Stimulated activated CD4-positive, alpha-beta T cell treated with anti-CD3 and anti-CD28 coated beads, Interleukin-2, amount 100 ng/mL, for 24 hours (primary cell): Measurements from ENCODE around the gene TLR9.
"Not testable (repeated sequence)": the region's sequence is repeated elsewhere in the genome, so short reads cannot be mapped to it uniquely, and the experiment has no call there.

Source experiments
- DNase-seq, 2 donors: peaks; one replicate each; pipeline ENCODE4 v3.0.0-alpha.2; 2020

TLR9 gene

DNA sequence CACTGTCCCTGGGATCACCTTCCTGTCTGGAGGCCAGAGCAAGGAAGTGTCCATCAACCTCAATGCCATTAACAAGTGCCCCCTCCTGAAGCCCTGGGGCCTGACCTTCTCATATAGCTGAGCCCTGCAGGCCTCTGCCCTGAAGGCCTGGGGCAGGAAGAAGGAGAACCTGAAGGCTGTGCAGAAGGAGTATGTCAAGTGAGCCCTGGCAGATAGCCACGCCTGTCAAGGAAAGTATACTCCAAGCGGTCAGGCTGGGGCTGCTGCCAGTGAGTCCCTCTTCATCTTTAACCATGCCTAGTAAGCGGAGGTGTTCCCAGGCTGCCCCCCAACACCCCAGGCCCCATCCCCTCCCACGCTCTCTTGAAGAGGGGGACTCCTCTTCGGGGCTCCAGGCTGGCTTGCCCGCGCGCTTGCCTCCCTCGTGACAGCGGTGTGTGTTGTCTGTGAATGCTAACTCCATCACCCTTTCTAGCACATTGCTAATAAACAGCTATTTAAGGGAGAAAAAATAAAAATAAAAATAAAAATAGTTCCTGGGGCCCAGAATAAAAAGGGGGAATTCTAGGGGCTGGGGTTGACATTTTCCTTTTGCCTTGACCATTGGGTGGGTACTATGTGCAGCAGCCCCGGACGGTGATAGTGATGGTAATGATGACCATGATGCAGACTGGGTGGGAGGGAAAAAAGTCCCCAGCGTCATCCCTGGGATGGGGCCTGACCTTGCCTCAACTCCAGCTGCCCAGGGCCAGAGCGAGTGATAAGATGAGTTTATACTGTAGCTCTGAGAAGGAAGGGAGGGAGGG is 30.8 kb downstream of the TLR9 start:
- no peak for DNase-seq

DNA sequence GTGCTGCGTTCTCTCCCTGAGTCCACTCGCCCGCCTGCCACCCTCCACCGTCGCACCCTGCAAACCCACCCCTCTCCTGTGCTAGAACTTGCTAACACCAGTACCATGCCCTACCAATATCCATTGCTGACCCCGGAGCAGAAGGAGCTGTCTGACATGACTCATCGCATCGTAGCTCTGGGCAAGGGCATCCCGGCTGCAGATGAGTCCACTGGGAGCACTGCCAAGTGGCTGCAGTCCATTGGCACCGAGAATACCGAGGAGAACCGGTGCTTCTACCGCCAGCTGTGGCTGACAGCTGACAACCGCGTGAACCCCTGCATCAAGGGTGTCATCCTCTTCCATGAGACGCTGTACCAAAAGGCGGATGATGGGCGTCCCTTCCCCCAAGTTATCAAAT is 32.4 kb downstream of the TLR9 start:
- no peak for DNase-seq

- no peak for DNase-seq
Observed at GRCh38 chr3:52191663-52192062, 33.8 kb downstream of the TLR9 start.

DNA sequence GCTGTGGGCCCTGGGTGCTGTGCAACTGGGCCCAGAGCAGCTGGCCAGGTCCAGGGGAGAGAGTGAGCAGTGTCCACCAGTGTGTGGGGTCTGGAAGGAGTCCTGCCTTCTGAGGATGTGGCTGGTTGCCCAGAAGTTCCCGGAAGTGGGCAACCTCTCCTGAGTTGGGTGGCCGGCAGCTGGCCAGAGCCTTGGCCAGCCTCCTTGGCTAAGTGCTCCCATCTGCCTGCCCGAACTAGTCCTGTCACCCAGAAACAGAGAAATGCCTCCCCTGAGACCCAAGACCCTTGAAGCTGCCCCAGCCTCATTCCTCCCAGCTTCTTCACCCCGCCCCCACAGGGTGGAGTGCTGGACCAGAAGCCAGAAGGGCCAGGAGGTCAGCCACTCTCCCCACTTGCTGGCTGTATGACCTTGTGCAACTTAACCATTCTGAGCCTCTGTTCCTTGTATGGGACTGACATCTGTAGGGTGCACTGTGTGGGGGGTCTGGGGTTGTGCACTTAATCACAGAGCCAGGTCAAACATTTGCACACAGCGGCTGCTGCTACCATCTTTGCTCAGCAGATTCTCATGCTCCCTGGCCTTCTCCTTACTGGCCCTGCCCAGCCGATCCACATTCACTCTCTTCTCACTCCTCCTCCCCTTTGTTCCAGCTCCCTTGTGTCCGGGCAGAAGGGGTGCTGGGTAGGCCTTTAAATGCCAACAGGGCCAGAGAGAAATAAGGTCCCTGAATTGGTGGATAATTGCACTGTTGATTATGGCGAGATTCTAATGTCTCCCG is 35.0 kb downstream of the TLR9 start:
- DNase-seq = no peak

DNA sequence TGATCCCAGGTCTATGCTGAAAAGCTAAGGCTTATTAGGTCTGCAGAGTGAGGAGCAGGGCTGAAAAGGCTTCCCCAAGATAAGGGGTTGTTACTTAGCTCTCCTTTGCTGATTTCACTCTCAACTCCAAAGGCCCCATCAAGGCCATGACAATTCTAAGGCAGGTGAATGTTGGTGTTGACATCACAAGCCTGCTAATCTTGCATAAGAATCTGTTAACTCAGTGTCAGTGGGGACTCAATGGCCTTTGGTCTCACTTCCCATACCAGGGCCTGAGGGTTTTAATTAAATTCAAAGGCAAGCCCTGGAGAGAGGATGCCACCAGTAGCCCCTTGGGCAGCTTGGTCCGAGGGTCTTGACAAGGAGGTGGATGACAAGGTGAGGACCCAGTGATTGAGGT is 36.9 kb downstream of the TLR9 start:
- DNase-seq = no peak

DNA sequence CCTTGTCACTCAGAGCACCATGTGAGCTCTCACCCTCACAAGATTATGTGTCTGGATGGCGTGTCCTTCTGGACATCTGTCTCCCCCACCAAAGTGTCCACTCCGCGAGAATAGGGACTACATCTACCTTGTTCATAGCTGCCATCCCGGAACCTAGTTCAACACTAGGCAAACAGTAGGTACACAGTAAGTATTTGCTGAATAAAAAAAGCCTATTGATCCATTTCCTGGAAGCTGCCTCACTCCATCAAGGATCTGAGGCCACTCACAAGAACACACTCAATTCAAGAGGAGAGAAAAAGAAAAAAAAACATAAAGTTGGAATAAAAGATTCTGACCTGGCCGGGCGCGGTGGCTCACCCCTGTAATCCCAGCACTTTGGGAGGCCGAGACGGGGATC is 38.7 kb downstream of the TLR9 start:
- DNase-seq = no peak

- no peak for DNase-seq
Observed at GRCh38 chr3:52185837-52186236, 39.6 kb downstream of the TLR9 start.

DNA sequence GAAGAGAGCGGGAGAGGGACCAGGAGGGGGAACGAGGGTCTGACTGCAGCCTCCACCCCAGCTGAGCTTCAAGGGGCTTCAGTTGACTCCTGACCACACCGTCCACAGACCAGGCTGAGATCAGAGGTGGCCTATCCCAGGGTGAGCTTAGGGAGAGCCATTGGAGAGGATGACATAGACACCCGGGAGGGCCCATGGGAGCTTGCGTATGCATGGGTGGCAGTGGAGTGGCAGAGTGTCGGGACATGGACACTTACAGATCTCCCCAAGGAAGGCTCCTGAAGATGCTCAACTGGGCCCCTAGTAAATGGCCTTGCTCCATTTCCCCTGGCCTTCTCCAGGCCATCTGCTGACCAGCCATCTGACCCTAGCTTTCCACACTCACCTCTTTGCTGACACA is 40.1 kb downstream of the TLR9 start:
- no peak for DNase-seq

- DNase-seq = no peak
Observed at GRCh38 chr3:52184690-52185089, 40.8 kb downstream of the TLR9 start.

- no peak for DNase-seq
Observed at GRCh38 chr3:52183786-52184445, 41.5 kb downstream of the TLR9 start.

GRCh38 chr3:52182691-52183090 is 42.8 kb downstream of the TLR9 start:
- DNase-seq = no peak

- no peak for DNase-seq
Observed at GRCh38 chr3:52182196-52182595, 43.2 kb downstream of the TLR9 start.

DNA sequence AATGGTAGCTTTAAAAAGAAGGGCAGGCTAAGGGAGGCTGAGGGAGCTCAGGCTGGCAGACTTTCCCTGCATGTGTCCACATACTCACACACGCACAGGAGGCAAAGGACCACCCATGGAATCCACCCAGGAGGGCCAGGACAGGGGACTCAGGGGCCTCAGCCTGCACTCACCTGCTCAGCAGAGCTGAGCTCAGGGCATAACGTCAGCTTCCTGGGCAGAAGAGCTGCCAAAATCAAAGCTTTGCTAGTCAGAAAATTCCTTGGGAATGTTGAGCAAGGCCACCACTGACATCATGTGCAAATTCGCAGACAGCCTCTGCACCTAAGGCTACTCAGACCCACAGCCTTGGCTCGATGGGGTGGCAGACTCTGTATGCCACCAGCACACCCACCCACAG is 43.9 kb downstream of the TLR9 start:
- no peak for DNase-seq

DNA sequence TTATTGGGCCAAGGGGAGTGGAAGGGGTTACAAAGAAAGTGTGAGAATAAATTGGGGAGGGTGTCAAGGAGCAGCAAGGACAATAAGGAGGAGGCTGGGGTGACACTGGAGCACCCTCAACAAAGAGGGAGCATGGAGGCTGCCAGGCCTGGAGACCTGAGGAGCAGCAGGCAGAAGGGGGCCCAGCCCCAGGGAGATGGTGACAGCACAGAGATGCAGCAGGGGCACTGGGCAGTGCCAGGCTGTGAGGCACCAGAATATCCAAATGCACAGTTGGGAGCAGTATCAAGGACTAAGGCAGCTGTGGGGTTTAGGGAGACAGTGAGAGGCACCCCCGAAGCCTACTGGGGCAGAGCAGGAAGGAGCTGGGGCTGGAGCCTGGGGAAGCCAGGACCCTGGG is 46.9 kb downstream of the TLR9 start:
- DNase-seq = no peak

DNA sequence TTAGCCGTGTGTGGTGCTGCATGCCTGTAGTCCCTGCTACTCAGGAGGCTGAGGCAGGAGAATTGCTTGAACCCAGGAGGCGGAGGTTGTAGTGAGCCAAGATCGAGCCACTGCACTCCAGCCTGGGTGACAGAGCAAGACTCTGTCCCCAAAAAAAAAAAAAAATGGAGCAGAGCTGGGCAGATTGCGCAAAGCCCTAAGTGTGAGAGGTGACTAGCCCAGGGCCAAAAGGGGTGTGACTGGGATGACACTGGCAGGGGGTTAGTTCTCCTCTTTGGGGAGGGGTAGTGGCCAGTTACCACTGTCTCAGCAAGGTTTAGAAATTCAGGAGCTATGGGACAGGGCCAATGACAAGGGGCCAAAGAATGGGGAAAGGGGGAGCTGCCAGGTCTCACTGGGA is 47.3 kb downstream of the TLR9 start:
- not testable (repeated sequence) for DNase-seq

GRCh38 chr3:52177701-52178042 is 47.8 kb downstream of the TLR9 start:
- DNase-seq = no peak

- no peak for DNase-seq
Observed at GRCh38 chr3:52176951-52177700, 48.3 kb downstream of the TLR9 start.

DNA sequence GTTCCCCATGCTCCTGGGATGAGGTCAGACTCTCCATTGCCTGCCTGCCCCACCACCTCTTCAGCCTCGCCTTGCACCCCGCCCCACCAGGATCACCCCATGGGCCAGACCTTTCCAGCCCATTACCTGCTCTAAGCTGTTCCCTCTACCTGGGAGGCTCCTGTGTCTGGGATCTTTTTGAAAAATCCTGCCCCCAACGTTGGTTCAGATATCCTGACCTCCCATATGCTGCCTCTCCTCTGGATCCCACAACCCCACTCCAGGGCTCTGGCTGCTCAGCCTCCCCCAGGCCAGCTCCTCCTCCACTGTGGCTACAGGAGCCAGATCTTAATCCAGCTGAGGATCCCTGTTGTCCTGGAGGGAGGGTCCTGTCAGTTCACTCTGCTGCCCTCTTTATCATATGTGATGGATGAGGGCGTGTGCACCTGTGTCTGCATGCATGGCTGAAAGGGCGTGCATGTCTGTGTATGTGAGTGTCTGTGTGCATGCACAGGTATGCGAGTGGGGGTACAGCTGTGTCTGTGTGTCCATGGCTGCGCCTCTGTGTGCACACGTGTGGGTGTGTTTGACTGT is 49.2 kb downstream of the TLR9 start:
- DNase-seq = no peak

DNA sequence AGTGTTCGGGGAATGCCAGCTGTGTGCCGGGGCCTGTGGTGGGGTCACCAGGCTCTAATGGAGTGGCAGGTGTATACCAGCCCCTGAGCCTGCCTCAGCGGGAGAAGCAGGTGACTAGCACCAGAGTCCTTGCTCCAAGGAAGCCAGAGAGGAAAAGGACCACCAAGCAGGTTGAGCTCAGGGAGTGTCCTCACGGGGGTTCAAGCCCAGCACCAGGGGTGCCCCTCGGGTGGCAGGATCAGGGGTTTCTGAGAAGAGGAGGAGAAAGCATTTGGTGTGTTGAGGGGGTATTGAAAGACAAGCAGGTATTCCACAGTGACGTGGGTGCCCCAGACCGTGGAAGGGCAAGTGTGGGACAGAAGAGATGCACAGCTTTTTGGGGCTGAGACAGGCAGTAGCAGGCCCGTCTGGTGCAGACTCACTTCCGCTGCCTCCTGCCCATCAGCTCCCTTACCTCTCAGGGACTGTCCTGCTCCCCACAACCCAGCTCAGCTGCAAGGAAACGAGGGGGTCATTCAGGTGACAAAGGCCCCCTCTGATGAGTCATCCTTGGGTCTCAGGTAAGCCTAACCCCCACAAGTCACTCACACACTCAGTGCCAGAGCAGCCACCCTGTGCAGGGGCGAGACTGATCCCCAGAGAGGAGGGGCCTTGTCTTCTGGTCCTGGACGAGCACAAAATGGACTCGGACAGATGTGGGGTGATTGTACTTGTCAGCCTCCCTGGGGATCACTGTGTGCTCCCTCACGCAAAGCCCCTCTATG is 49.8 kb downstream of the TLR9 start:
- no peak for DNase-seq

DNA sequence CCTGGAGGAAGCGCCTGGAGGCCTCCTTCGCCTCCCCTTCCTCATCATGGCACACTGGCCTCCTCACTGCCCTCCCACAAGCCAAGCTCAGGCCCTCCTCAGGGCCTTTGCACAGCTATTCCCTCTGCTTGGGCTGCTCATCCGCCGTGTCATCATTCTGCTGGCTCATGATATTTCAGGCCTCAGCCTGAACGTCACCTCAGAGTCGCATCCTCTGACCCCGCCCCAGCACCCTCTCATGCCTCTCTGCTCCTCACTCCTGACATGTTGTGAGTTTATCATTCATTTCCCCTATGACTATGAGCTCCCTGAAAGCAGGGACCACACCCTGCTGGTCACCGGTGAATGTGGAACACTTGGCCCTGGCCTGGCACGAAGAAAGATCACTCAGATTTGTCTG is 50.5 kb downstream of the TLR9 start:
- DNase-seq = no peak

- DNase-seq = no peak
Observed at GRCh38 chr3:52173101-52173500, 52.3 kb downstream of the TLR9 start.

DNA sequence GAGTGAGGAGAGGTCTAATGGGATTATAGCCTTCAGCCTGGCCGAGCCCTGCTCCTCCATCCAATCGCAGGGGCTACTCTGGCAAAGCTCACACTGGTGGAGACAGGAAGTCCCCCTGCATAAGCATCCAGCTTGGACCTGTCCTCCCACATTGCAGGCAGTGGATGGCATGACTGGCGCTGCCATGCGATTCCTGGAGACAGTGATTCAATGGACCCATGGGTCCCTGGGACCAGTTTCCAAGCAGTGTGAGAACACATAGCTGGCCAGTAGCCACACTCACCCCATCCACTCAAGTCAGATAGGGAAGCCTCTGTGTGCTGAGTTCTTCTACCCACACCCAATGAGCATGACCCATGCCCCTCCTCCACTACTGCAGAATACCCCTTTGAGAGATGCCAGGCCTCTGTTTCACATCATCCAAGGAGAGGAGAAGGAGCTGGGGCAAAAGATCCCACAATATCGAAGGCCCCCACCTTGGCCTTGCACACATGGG is 53.1 kb downstream of the TLR9 start:
- no peak for DNase-seq
